ENCODE measurements around the gene RRP1. TPM values are rescaled to one million over a fixed set of nuclear protein-coding genes. Genes with fewer than 3 reads are reported as not detected.

RRP1 gene
- total RNA-seq, 3 donors from 2014 or later: 15.9 to 16.3 (median 16.3) TPM

GRCh38 chr21:43794857-43795256 is 5.5 kb downstream of the RRP1 start:
- peaks cover 18% of the 10 kb centered on the region for H3K36me3 ChIP-seq (ENCODE audit: low read depth)
- intact Hi-C loops (cut with DNase I, micrococcal nuclease): no loop called here
- no peak for ATAC-seq

GRCh38 chr21:43797415-43797814 is 8.0 kb downstream of the RRP1 start:
- intact Hi-C loops (cut with DNase I, micrococcal nuclease): no loop called here
- TF ChIP-seq CTCF (IDR thresholded peaks at IDR 0.05): no peak
- no peak for DNase-seq
- ATAC-seq: no peak
- Histone ChIP-seq H3K36me3 (ENCODE audit: low read depth) (peaks cover 18% of the 10 kb centered on the region), H3K4me3 (no peak overlapping the region), H3K9me3 (no peaks in the 10 kb centered on the region), H3K4me1 (ENCODE audit: low read depth) (no peaks in the 10 kb centered on the region)

More at GRCh38 chr21:43794857-43795256, 5.5 kb downstream of the RRP1 start:
- no peak for DNase-seq
- Histone ChIP-seq H3K9me3 (no peaks in the 10 kb centered on the region), H3K4me1 (ENCODE audit: low read depth) (peaks cover 13% of the 10 kb centered on the region), H3K4me3 (no peak overlapping the region)
- TF ChIP-seq CTCF (IDR thresholded peaks at IDR 0.05): no peak

GRCh38 chr21:43797925-43798715 is 8.7 kb downstream of the RRP1 start:
- no peak for TF ChIP-seq CTCF (IDR thresholded peaks at IDR 0.05)
- no peaks in the 10 kb centered on the region for H3K9me3 ChIP-seq
- no peak overlapping the region for H3K4me3 ChIP-seq
- intact Hi-C loops (cut with DNase I, micrococcal nuclease): no loop called here
- H3K4me1 ChIP-seq (ENCODE audit: low read depth): no peaks in the 10 kb centered on the region
- DNase-seq: no peak
- no peak for ATAC-seq
- peaks cover 18% of the 10 kb centered on the region for H3K36me3 ChIP-seq (ENCODE audit: low read depth)

- DNase-seq: no peak
- intact Hi-C loops (cut with DNase I, micrococcal nuclease): no loop called here
- no peak for TF ChIP-seq CTCF (IDR thresholded peaks at IDR 0.05)
- no peaks in the 10 kb centered on the region for H3K4me1 ChIP-seq (ENCODE audit: low read depth)
- ATAC-seq: no peak
- no peak overlapping the region for H3K4me3 ChIP-seq
- no peaks in the 10 kb centered on the region for H3K9me3 ChIP-seq
- peaks cover 18% of the 10 kb centered on the region for H3K36me3 ChIP-seq (ENCODE audit: low read depth)
Observed at GRCh38 chr21:43799301-43799840, 10.0 kb downstream of the RRP1 start.

- Histone ChIP-seq H3K36me3 (ENCODE audit: low read depth) (peaks cover 18% of the 10 kb centered on the region), H3K4me1 (ENCODE audit: low read depth) (no peaks in the 10 kb centered on the region), H3K4me3 (no peak overlapping the region), H3K9me3 (no peaks in the 10 kb centered on the region)
- no peak for TF ChIP-seq CTCF (IDR thresholded peaks at IDR 0.05)
- ATAC-seq (no peak), DNase-seq (no peak)
- intact Hi-C loops (cut with DNase I, micrococcal nuclease): no loop called here
Observed at GRCh38 chr21:43800124-43800523, 10.7 kb downstream of the RRP1 start.

Measured in mucosa of descending colon (tissue), 3 donors.